CD1c-positive myeloid dendritic cell (primary cell): ENCODE measurements around the gene SIGLEC6.

Experiments used
- DNase-seq: peaks from one replicate; pipeline ENCODE4 v3.0.0-alpha.2; 2016; ENCODE audit errors: extremely low spot score

Gene SIGLEC6

GRCh38 chr19:51548891-51549305 is 17.4 kb upstream of the SIGLEC6 start:
- no peak for DNase-seq

- no peak for DNase-seq
Measured at GRCh38 chr19:51548213-51548651, 16.8 kb upstream of the SIGLEC6 start.

- no peak for DNase-seq
Measured at GRCh38 chr19:51547397-51548212, 16.1 kb upstream of the SIGLEC6 start.

GRCh38 chr19:51546650-51547396 is 15.4 kb upstream of the SIGLEC6 start:
- peak; percentile 65 for DNase-seq

- no peak for DNase-seq
Measured at GRCh38 chr19:51546107-51546649, 14.7 kb upstream of the SIGLEC6 start.

GRCh38 chr19:51544038-51544437 is 12.6 kb upstream of the SIGLEC6 start:
- DNase-seq = no peak

- DNase-seq = no peak
Measured at GRCh38 chr19:51542699-51543098, 11.2 kb upstream of the SIGLEC6 start.

GRCh38 chr19:51541458-51542357 is 10.2 kb upstream of the SIGLEC6 start:
- no peak for DNase-seq

GRCh38 chr19:51539821-51540366 is 8.4 kb upstream of the SIGLEC6 start:
- DNase-seq = no peak

- no peak for DNase-seq
Measured at GRCh38 chr19:51535535-51535934, 4.1 kb upstream of the SIGLEC6 start.

- DNase-seq = no peak
Measured at GRCh38 chr19:51530616-51531015, 854 bp downstream of the SIGLEC6 start.

- DNase-seq = no peak
Measured at GRCh38 chr19:51529301-51529700, 2.2 kb downstream of the SIGLEC6 start.

GRCh38 chr19:51525651-51526050 is 5.8 kb downstream of the SIGLEC6 start:
- DNase-seq = no peak

GRCh38 chr19:51524666-51525264 is 6.7 kb downstream of the SIGLEC6 start:
- DNase-seq = no peak

- DNase-seq = no peak
Measured at GRCh38 chr19:51521781-51522180, 9.7 kb downstream of the SIGLEC6 start.

GRCh38 chr19:51521357-51521756 is 10.1 kb downstream of the SIGLEC6 start:
- DNase-seq = no peak

GRCh38 chr19:51520728-51521127 is 10.7 kb downstream of the SIGLEC6 start:
- no peak for DNase-seq

- peak; percentile 85 for DNase-seq
Measured at GRCh38 chr19:51514866-51515481, 16.5 kb downstream of the SIGLEC6 start.

GRCh38 chr19:51513968-51514367 is 17.5 kb downstream of the SIGLEC6 start:
- DNase-seq = no peak

- DNase-seq = peak; percentile 22
Measured at GRCh38 chr19:51511353-51511752, 20.1 kb downstream of the SIGLEC6 start.
